H1 (cell line): ENCODE measurements around the gene TRAPPC12.

Experiments
- ATF2 ChIP-seq: IDR thresholded peaks from 2 replicates; pipeline ENCODE4 v1.6.1; 2012; ENCODE audit warnings: low read length, inconsistent platforms
- CTCF ChIP-seq, 3 experiments: IDR thresholded peaks; 1 replicate in 2 of 3; 2 replicates in 1 of 3; pipeline versions ENCODE4 v1.5.1 to v1.6.1; 2011; ENCODE audit warnings: low read length in 3 of 3, mild to moderate bottlenecking in 3 of 3, inconsistent platforms in 2 of 3, low read depth in 1 of 3, moderate library complexity in 1 of 3; ENCODE audit not compliant: insufficient read depth in 1 of 3; ENCODE audit errors: control extremely low read depth in 1 of 3
- EGR1 ChIP-seq: IDR thresholded peaks from 2 replicates; pipeline ENCODE4 v1.6.1; 2011; ENCODE audit warnings: low read depth, low read length, borderline replicate concordance
- JUN ChIP-seq: IDR thresholded peaks from 2 replicates; pipeline ENCODE4 v1.6.1; 2011; ENCODE audit warnings: low read depth, mild to moderate bottlenecking, improper control_type of control experiment, low read length
- MAX ChIP-seq: IDR thresholded peaks from 2 replicates; pipeline ENCODE4 v1.6.1; 2012; ENCODE audit warnings: inconsistent platforms
- RFX5 ChIP-seq: IDR thresholded peaks from 2 replicates; pipeline ENCODE4 v1.6.1; 2011; ENCODE audit warnings: low read depth, low read length, improper control_type of control experiment, borderline replicate concordance
- RXRA ChIP-seq: IDR thresholded peaks from 2 replicates; pipeline ENCODE4 v1.6.1; 2011; ENCODE audit warnings: low read depth, mild to moderate bottlenecking, low read length, moderate library complexity; ENCODE audit not compliant: insufficient read depth
- USF2 ChIP-seq: IDR thresholded peaks from 2 replicates; pipeline ENCODE4 v1.6.1; 2011; ENCODE audit warnings: low read length, improper control_type of control experiment

- no peak for TF ChIP-seq EGR1
- TF ChIP-seq MAX = no peak
- TF ChIP-seq USF2 = no peak
- TF ChIP-seq CTCF (IDR thresholded peaks at IDR 0.05; ENCODE audit: control extremely low read depth in 1 of 3, insufficient read depth in 1 of 3, low read depth in 1 of 3, low read length in 3 of 3) = no peak
- no peak for TF ChIP-seq RFX5
- TF ChIP-seq ATF2 = no peak
- TF ChIP-seq RXRA = no peak
- no peak for TF ChIP-seq JUN
Observed at GRCh38 chr2:3426615-3427014, 47.1 kb downstream of the TRAPPC12 start.
